Right renal pelvis (tissue), 4 donors: ENCODE results near the gene CCNI. TPM values are rescaled to one million over a fixed set of nuclear protein-coding genes. Genes with fewer than 3 reads are reported as not detected.
"Not testable (repeated sequence)": the region's sequence is repeated elsewhere in the genome, so short reads cannot be mapped to it uniquely, and the experiment has no call there.

ENCODE experiments used
- DNase-seq, 4 donors: peaks; one replicate each; pipeline ENCODE4 v3.0.0-alpha.2; 2013; ENCODE audit warnings: low read depth in 4 of 4, low spot score in 3 of 4, missing footprints in 1 of 4
- polyA plus RNA-seq, 4 donors: library from polyadenylated mRNA; unstranded; fragments of 120-200 nt; gene quantifications; one replicate each; pipeline ENCODE4 v1.2.1, GENCODE V29; 2013; ENCODE audit not compliant: insufficient read length in 4 of 4

The CCNI gene
- polyA plus RNA-seq, 4 donors = 385 to 433 (median 387) TPM

GRCh38 chr4:77040854-77041725 is 34.7 kb downstream of the CCNI start:
- DNase-seq = no peak

GRCh38 chr4:77040270-77040669 is 35.5 kb downstream of the CCNI start:
- no peak for DNase-seq

- no peak for DNase-seq
Observed at GRCh38 chr4:77039796-77040195, 36.0 kb downstream of the CCNI start.

GRCh38 chr4:77037736-77038135 is 38.1 kb downstream of the CCNI start:
- DNase-seq = no peak

GRCh38 chr4:77037168-77037567 is 38.6 kb downstream of the CCNI start:
- not testable (repeated sequence) for DNase-seq

- no peak for DNase-seq
Observed at GRCh38 chr4:77036206-77036605, 39.6 kb downstream of the CCNI start.

GRCh38 chr4:77035153-77035552 is 40.6 kb downstream of the CCNI start:
- no peak for DNase-seq

- no peak for DNase-seq
Observed at GRCh38 chr4:77031544-77031943, 44.2 kb downstream of the CCNI start.

GRCh38 chr4:77029757-77030156 is 46.0 kb downstream of the CCNI start:
- DNase-seq = not testable (repeated sequence)

- no peak for DNase-seq
Observed at GRCh38 chr4:77028246-77028645, 47.5 kb downstream of the CCNI start.

- no peak for DNase-seq
Observed at GRCh38 chr4:77026322-77026704, 49.5 kb downstream of the CCNI start.

GRCh38 chr4:77025643-77026321 is 50.0 kb downstream of the CCNI start:
- DNase-seq = no peak

- DNase-seq = no peak
Observed at GRCh38 chr4:77023920-77024319, 51.9 kb downstream of the CCNI start.

- DNase-seq = no peak
Observed at GRCh38 chr4:77022560-77023179, 53.1 kb downstream of the CCNI start.

GRCh38 chr4:77021614-77022089 is 54.1 kb downstream of the CCNI start:
- no peak for DNase-seq

GRCh38 chr4:77020017-77020416 is 55.8 kb downstream of the CCNI start:
- DNase-seq = no peak

- no peak for DNase-seq
Observed at GRCh38 chr4:77015390-77015789, 60.4 kb downstream of the CCNI start.

GRCh38 chr4:77014256-77014655 is 61.5 kb downstream of the CCNI start:
- DNase-seq = no peak

- DNase-seq = no peak
Observed at GRCh38 chr4:77012726-77013125, 63.1 kb downstream of the CCNI start.

GRCh38 chr4:77010841-77011354 is 64.9 kb downstream of the CCNI start:
- no peak for DNase-seq

- DNase-seq = no peak
Observed at GRCh38 chr4:77009511-77010115, 66.2 kb downstream of the CCNI start.
